OCI-LY7 (cell line): ENCODE results near the gene RPS5. TPM values are rescaled to one million over a fixed set of nuclear protein-coding genes. Genes with fewer than 3 reads are reported as not detected.
A peak's percentile ranks its signal among the peaks of the same experiment; 100 is the strongest.

Experiments
- BruUV-seq: library from RNA; stranded (reverse); fragments of 400-500 nt; replicated peaks from 2 replicates; lab custom pipeline; 2021; lab: Mats Ljungman, UMichigan
- CTCF ChIA-PET: fragments of 300-600 bp; sonication (Branson Sonifier 250); formaldehyde crosslinking; loops from one replicate; lab custom pipeline; 2022; ENCODE audit warnings: antibody characterized with exemption; ENCODE audit not compliant: unreplicated experiment; lab: Charles Lee
- POLR2A ChIA-PET: fragments of 300-600 bp; sonication (Branson Sonifier 250); formaldehyde crosslinking; loops from one replicate; lab custom pipeline; 2022; ENCODE audit warnings: antibody characterized with exemption; lab: Charles Lee
- DNase-seq: peaks from one replicate; pipeline ENCODE4 v3.0.0-alpha.2; 2015; ENCODE audit warnings: low spot score
- H2AFZ ChIP-seq: fragments of 200-600 bp; sonication (generic), shearing (Covaris generic); 2 replicates; pipeline ENCODE4 v1.6.1; 2014; ENCODE audit warnings: mild to moderate bottlenecking, antibody characterized with exemption, low read length, moderate library complexity
- H3K27ac ChIP-seq: fragments of 200-600 bp; sonication (generic); 2 replicates; pipeline ENCODE4 v1.5.1; 2014; ENCODE audit warnings: mixed run types, low read depth, mild to moderate bottlenecking, moderate library complexity, low read length, inconsistent platforms; ENCODE audit not compliant: poor library complexity, severe bottlenecking
- H3K36me3 ChIP-seq: fragments of 200-600 bp; sonication (generic); 2 replicates; pipeline ENCODE4 v1.6.1; 2014; ENCODE audit warnings: mild to moderate bottlenecking, antibody characterized with exemption, low read length, moderate library complexity, mixed read lengths; ENCODE audit not compliant: insufficient read depth
- H3K4me1 ChIP-seq: fragments of 200-600 bp; sonication (generic); 2 replicates; pipeline ENCODE4 v1.5.1; 2014; ENCODE audit warnings: mild to moderate bottlenecking, low read length; ENCODE audit not compliant: insufficient read depth, poor library complexity, severe bottlenecking
- H3K4me2 ChIP-seq: fragments of 200-600 bp; sonication (generic); 2 replicates; pipeline ENCODE4 v1.6.1; 2014; ENCODE audit warnings: mild to moderate bottlenecking, low read length
- H3K4me3 ChIP-seq: fragments of 200-600 bp; sonication (generic); 2 replicates; pipeline ENCODE4 v1.5.1; 2014; ENCODE audit warnings: mild to moderate bottlenecking, low read depth, low read length; ENCODE audit not compliant: poor library complexity, severe bottlenecking
- H3K79me2 ChIP-seq: fragments of 200-600 bp; sonication (generic); 2 replicates; pipeline ENCODE4 v1.6.1; 2016; ENCODE audit warnings: low read depth, mild to moderate bottlenecking, low read length, moderate library complexity, mixed read lengths; ENCODE audit not compliant: insufficient read depth
- H3K9me2 ChIP-seq: fragments of 200-600 bp; sonication (generic); 2 replicates; pipeline ENCODE4 v1.6.1; 2016; ENCODE audit warnings: mild to moderate bottlenecking, low read length, mixed read lengths; ENCODE audit not compliant: insufficient read depth
- H3K9me3 ChIP-seq: fragments of 200-600 bp; sonication (generic); 2 replicates; pipeline ENCODE4 v1.6.1; 2014; ENCODE audit warnings: mild to moderate bottlenecking, mixed run types, low read length, mixed read lengths
- H4K20me1 ChIP-seq: fragments of 200-600 bp; sonication (generic); 2 replicates; pipeline ENCODE4 v1.6.1; 2014; ENCODE audit warnings: mild to moderate bottlenecking, antibody characterized with exemption, low read length, moderate library complexity, mixed read lengths; ENCODE audit not compliant: insufficient read depth
- CTCF ChIP-seq: fragments of 200-600 bp; sonication (generic); conservative IDR thresholded peaks from 2 replicates; pipeline ENCODE4 v1.5.1; 2014; ENCODE audit warnings: mild to moderate bottlenecking, antibody characterized with exemption, low read length, moderate library complexity, mixed read lengths
- EZH2phosphoT487 ChIP-seq: fragments of 200-600 bp; sonication (generic); IDR thresholded peaks from 2 replicates; pipeline ENCODE4 v1.6.1; 2018; ENCODE audit warnings: low read depth, borderline replicate concordance, mild to moderate bottlenecking, mixed run types, antibody characterized with exemption, low read length, moderate library complexity, mixed read lengths
- intact Hi-C: fragments of 100-400 bp; cut with micrococcal nuclease; formaldehyde crosslinking; loops from one replicate; pipeline ENCODE4 v1.10.0; 2022; ENCODE audit not compliant: unreplicated experiment
- total RNA-seq, 2 experiments: library from RNA; depleted of rRNA in 1 of 2; stranded (reverse); fragments of >200 nt in 1 of 2; shearing (Covaris generic) in 1 of 2; gene quantifications; 2 replicates each; pipeline ENCODE4 v1.2.3, GENCODE V29; 2014 to 2022

Gene RPS5
- total RNA-seq, 2 experiments from 2014 or later: 1,607 to 3,333 TPM

- no peaks in the 10 kb centered on the region for H3K9me3 ChIP-seq
- H3K36me3 ChIP-seq: peaks cover 22% of the 10 kb centered on the region
- H3K4me3 ChIP-seq: no peak overlapping the region
- H3K4me2 ChIP-seq: no peak overlapping the region
- ChIA-PET CTCF (no interaction called here), POLR2A (no interaction called here)
- BruUV-seq: no TSS peak
- no peaks in the 10 kb centered on the region for H3K79me2 ChIP-seq
- no peak for DNase-seq
- H3K27ac ChIP-seq: no peak overlapping the region
- intact Hi-C loops: no loop called here
- H3K9me2 ChIP-seq: no peaks in the 10 kb centered on the region
- peaks cover under 1% of the 10 kb centered on the region; the same call in 1 of the 2 replicates for H4K20me1 ChIP-seq
- no peak overlapping the region for H2AFZ ChIP-seq
- H3K4me1 ChIP-seq: peaks cover 12% of the 10 kb centered on the region
- no peak for TF ChIP-seq EZH2phosphoT487
- TF ChIP-seq CTCF: no peak
Measured at GRCh38 chr19:58399903-58400302, 12.8 kb downstream of the RPS5 start.

- Histone ChIP-seq H3K36me3 (peaks cover 17% of the 10 kb centered on the region), H4K20me1 (no peaks in the 10 kb centered on the region), H3K4me2 (peak overlapping the region; percentile 53), H3K4me3 (peak overlapping the region; percentile 33), H3K9me2 (no peaks in the 10 kb centered on the region), H3K4me1 (peaks cover 12% of the 10 kb centered on the region), H3K79me2 (no peaks in the 10 kb centered on the region), H3K9me3 (no peaks in the 10 kb centered on the region), H3K27ac (no peak overlapping the region), H2AFZ (no peak overlapping the region)
- BruUV-seq: no TSS peak
- CTCF ChIA-PET: no interaction called here
- no peak for DNase-seq
- TF ChIP-seq EZH2phosphoT487 (no peak), CTCF (no peak)
- POLR2A ChIA-PET: no interaction called here
- intact Hi-C loops: no loop called here
Measured at GRCh38 chr19:58400316-58400915, 13.3 kb downstream of the RPS5 start.
